Measurements from ENCODE around the gene SEMA3E.
"Not testable (repeated sequence)": the region's sequence is repeated elsewhere in the genome, so short reads cannot be mapped to it uniquely, and the experiment has no call there.

SEMA3E gene

DNA sequence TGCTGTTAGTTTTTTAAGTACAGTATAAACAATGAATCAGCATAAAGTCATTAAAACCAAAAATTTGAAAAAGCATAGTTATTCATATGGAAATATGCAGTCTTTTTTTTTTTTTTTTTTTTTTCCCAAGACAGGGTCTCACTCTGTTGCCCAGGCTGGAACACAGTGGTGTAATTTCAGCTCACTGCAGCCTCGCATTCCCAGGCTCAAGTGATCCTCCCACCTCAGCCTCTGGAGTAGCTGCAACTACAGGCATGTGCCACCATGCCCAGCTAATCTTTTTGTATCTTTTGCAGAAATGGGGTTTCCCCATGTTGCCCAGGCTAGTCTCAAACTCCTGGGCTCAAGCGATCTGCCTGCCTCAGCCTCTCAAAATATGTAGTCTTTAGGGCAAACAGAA lies 182.0 kb downstream of the SEMA3E start:
- Histone ChIP-seq H3K4me1 (ENCODE audit: insufficient read depth, insufficient read length) (no peaks in the 10 kb centered on the region), H3K36me3 (ENCODE audit: insufficient read depth, insufficient read length, low read length) (no peaks in the 10 kb centered on the region), H3K9ac (ENCODE audit: insufficient read length, low read depth) (no peak overlapping the region), H3K27me3 (ENCODE audit: insufficient read depth, insufficient read length) (no peaks in the 10 kb centered on the region), H3K4me3 (ENCODE audit: insufficient read length, low read depth) (no peak overlapping the region), H3K9me3 (ENCODE audit: insufficient read depth, low read length) (no peaks in the 10 kb centered on the region)
- TF ChIP-seq ZNF274 (IDR thresholded peaks at IDR 0.05; ENCODE audit: low read depth, low read length): no peak
- TF ChIP-seq SUZ12 (IDR thresholded peaks at IDR 0.05; ENCODE audit: extremely low read depth, insufficient read depth, insufficient read length): no peak
- no peak for TF ChIP-seq YY1 (IDR thresholded peaks at IDR 0.05; ENCODE audit: insufficient read depth, insufficient read length)
- no peak for DNase-seq (ENCODE audit: low read depth, low spot score)

DNA sequence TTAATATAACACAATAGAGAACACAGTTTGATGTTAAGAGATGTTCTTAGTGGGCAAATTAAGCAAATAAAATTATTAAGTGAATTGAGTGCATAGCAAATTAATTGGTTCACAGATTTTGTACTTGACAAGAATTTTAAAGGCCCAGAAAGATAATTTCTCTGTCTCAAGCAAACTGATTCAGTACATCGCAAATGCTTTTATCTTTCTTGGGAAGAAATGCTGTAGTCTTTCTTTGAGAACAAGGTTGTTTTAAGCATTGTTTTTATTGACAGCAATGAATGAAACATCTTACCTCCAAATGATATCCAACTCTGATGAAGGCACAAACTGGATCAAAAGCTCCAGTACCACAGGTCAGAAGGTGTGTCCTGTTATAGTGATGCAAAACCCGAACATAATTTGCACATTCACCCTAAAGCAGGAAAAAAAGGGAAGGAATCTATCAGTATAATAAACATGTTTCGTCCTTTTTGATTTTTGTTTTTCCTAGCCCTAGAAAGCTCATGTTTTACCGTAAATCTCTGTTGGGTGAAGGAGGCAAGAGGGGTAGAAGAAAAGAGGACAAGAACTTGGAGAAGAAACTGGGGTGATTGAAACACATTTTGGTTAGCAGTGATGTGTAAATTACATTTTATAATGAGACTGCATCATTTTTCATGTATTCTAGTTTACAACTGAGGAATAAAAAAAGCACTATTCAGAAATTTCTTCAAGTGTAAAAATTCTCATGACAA lies 182.6 kb downstream of the SEMA3E start:
- H3K4me1 ChIP-seq (ENCODE audit: insufficient read depth, insufficient read length): no peaks in the 10 kb centered on the region
- H3K36me3 ChIP-seq (ENCODE audit: insufficient read depth, insufficient read length, low read length): no peaks in the 10 kb centered on the region
- no peak for TF ChIP-seq YY1 (IDR thresholded peaks at IDR 0.05; ENCODE audit: insufficient read depth, insufficient read length)
- TF ChIP-seq ZNF274 (IDR thresholded peaks at IDR 0.05; ENCODE audit: low read depth, low read length): no peak
- TF ChIP-seq SUZ12 (IDR thresholded peaks at IDR 0.05; ENCODE audit: extremely low read depth, insufficient read depth, insufficient read length): no peak
- no peaks in the 10 kb centered on the region for H3K9me3 ChIP-seq (ENCODE audit: insufficient read depth, low read length)
- no peak overlapping the region for H3K4me3 ChIP-seq (ENCODE audit: insufficient read length, low read depth)
- no peak for DNase-seq (ENCODE audit: low read depth, low spot score)
- H3K27me3 ChIP-seq (ENCODE audit: insufficient read depth, insufficient read length): no peaks in the 10 kb centered on the region
- H3K9ac ChIP-seq (ENCODE audit: insufficient read length, low read depth): no peak overlapping the region

GRCh38 chr7:83465643-83466042 lies 183.3 kb downstream of the SEMA3E start:
- Histone ChIP-seq H3K36me3 (ENCODE audit: insufficient read depth, insufficient read length, low read length) (peaks cover 5% of the 10 kb centered on the region), H3K27me3 (ENCODE audit: insufficient read depth, insufficient read length) (no peaks in the 10 kb centered on the region), H3K4me3 (ENCODE audit: insufficient read length, low read depth) (no peak overlapping the region), H3K9me3 (ENCODE audit: insufficient read depth, low read length) (no peaks in the 10 kb centered on the region), H3K9ac (ENCODE audit: insufficient read length, low read depth) (no peak overlapping the region), H3K4me1 (ENCODE audit: insufficient read depth, insufficient read length) (no peaks in the 10 kb centered on the region)
- DNase-seq (ENCODE audit: low read depth, low spot score): no peak
- TF ChIP-seq YY1 (IDR thresholded peaks at IDR 0.05; ENCODE audit: insufficient read depth, insufficient read length): no peak
- no peak for TF ChIP-seq SUZ12 (IDR thresholded peaks at IDR 0.05; ENCODE audit: extremely low read depth, insufficient read depth, insufficient read length)
- TF ChIP-seq ZNF274 (IDR thresholded peaks at IDR 0.05; ENCODE audit: low read depth, low read length): no peak

- DNase-seq (ENCODE audit: low read depth, low spot score); H3K9me3 ChIP-seq (ENCODE audit: insufficient read depth, low read length); H3K4me1 ChIP-seq (ENCODE audit: insufficient read depth, insufficient read length); H3K27me3 ChIP-seq (ENCODE audit: insufficient read depth, insufficient read length); H3K36me3 ChIP-seq (ENCODE audit: insufficient read depth, insufficient read length, low read length): not testable (repeated sequence)
- Histone ChIP-seq H3K9ac (ENCODE audit: insufficient read length, low read depth) (peak overlapping the region; percentile 42), H3K4me3 (ENCODE audit: insufficient read length, low read depth) (peak overlapping the region; percentile 61)
Observed at GRCh38 chr7:83461820-83462219, 187.1 kb downstream of the SEMA3E start.

- not testable (repeated sequence) for DNase-seq (ENCODE audit: low read depth, low spot score); H3K4me1 ChIP-seq (ENCODE audit: insufficient read depth, insufficient read length); H3K27me3 ChIP-seq (ENCODE audit: insufficient read depth, insufficient read length); H3K9me3 ChIP-seq (ENCODE audit: insufficient read depth, low read length); H3K36me3 ChIP-seq (ENCODE audit: insufficient read depth, insufficient read length, low read length)
- peak overlapping the region; percentile 81 for H3K9ac ChIP-seq (ENCODE audit: insufficient read length, low read depth)
- peak overlapping the region; percentile 79 for H3K4me3 ChIP-seq (ENCODE audit: insufficient read length, low read depth)
Observed at GRCh38 chr7:83459930-83460653, 188.8 kb downstream of the SEMA3E start.

GRCh38 chr7:83459101-83459929 lies 189.6 kb downstream of the SEMA3E start:
- peak overlapping the region; percentile 26 for H3K9ac ChIP-seq (ENCODE audit: insufficient read length, low read depth)
- DNase-seq (ENCODE audit: low read depth, low spot score); H3K9me3 ChIP-seq (ENCODE audit: insufficient read depth, low read length); H3K36me3 ChIP-seq (ENCODE audit: insufficient read depth, insufficient read length, low read length); H3K4me3 ChIP-seq (ENCODE audit: insufficient read length, low read depth); H3K4me1 ChIP-seq (ENCODE audit: insufficient read depth, insufficient read length); H3K27me3 ChIP-seq (ENCODE audit: insufficient read depth, insufficient read length): not testable (repeated sequence)

GRCh38 chr7:83457022-83457892 lies 191.7 kb downstream of the SEMA3E start:
- H3K36me3 ChIP-seq (ENCODE audit: insufficient read depth, insufficient read length, low read length): peaks cover 8% of the 10 kb centered on the region
- TF ChIP-seq YY1 (IDR thresholded peaks at IDR 0.05; ENCODE audit: insufficient read depth, insufficient read length): no peak
- TF ChIP-seq ZNF274 (IDR thresholded peaks at IDR 0.05; ENCODE audit: low read depth, low read length): no peak
- no peak for TF ChIP-seq SUZ12 (IDR thresholded peaks at IDR 0.05; ENCODE audit: extremely low read depth, insufficient read depth, insufficient read length)
- no peaks in the 10 kb centered on the region for H3K9me3 ChIP-seq (ENCODE audit: insufficient read depth, low read length)
- no peaks in the 10 kb centered on the region for H3K4me1 ChIP-seq (ENCODE audit: insufficient read depth, insufficient read length)
- H3K27me3 ChIP-seq (ENCODE audit: insufficient read depth, insufficient read length): no peaks in the 10 kb centered on the region
- no peak for DNase-seq (ENCODE audit: low read depth, low spot score)
- no peak overlapping the region for H3K4me3 ChIP-seq (ENCODE audit: insufficient read length, low read depth)
- H3K9ac ChIP-seq (ENCODE audit: insufficient read length, low read depth): no peak overlapping the region
